Gastroesophageal sphincter (tissue), 4 donors: Measurements from ENCODE around the gene NSD2. TPM values are rescaled to one million over a fixed set of nuclear protein-coding genes. Genes with fewer than 3 reads are reported as not detected.
"Not testable (repeated sequence)": the region's sequence is repeated elsewhere in the genome, so short reads cannot be mapped to it uniquely, and the experiment has no call there.

Source experiments
- ATAC-seq: fragments of 150-250 bp; one replicate; pipeline ENCODE4 v1.9.1; 2016; ENCODE audit warnings: mild to moderate bottlenecking, moderate library complexity
- H3K27ac ChIP-seq, 4 donors: fragments of 200-600 bp; sonication (generic) in 3 of 4; 1 replicate in 3 of 4; 2 replicates in 1 of 4; pipeline ENCODE4 v1.5.1; 2016 to 2019
- H3K27me3 ChIP-seq: fragments of 200-600 bp; sonication (generic); one replicate; pipeline ENCODE4 v1.5.1; 2019
- H3K36me3 ChIP-seq, 2 donors: fragments of 200-600 bp; sonication (generic); one replicate each; pipeline ENCODE4 v1.5.1; 2019; ENCODE audit warnings: control low read depth in 1 of 2
- H3K4me1 ChIP-seq, 3 donors: fragments of 200-600 bp; sonication (generic); 1 replicate in 2 of 3; 2 replicates in 1 of 3; pipeline ENCODE4 v1.5.1; 2016 to 2019; ENCODE audit warnings: control low read depth in 2 of 3
- H3K4me3 ChIP-seq, 2 donors: fragments of 200-600 bp; sonication (generic); one replicate each; pipeline ENCODE4 v1.5.1; 2019; ENCODE audit warnings: mild to moderate bottlenecking in 1 of 2, moderate library complexity in 1 of 2
- H3K9me3 ChIP-seq, 3 donors: fragments of 200-600 bp; sonication (generic); one replicate each; pipeline ENCODE4 v1.5.1; 2017 to 2019; ENCODE audit warnings: control low read depth in 2 of 3
- CTCF ChIP-seq, 4 experiments: fragments of 200-600 bp in 2 of 4; fragments of 450-650 bp in 2 of 4; sonication (generic) in 1 of 4; IDR thresholded peaks; one replicate each; pipeline ENCODE4 v1.5.1; 2017 to 2019; ENCODE audit warnings: antibody characterized with exemption in 4 of 4, mild to moderate bottlenecking in 2 of 4, moderate library complexity in 2 of 4
- EP300 ChIP-seq: sonication (generic); formaldehyde crosslinking; IDR thresholded peaks from one replicate; pipeline ENCODE4 v1.6.1; 2017; ENCODE audit warnings: antibody characterized with exemption, mild to moderate bottlenecking
- POLR2A ChIP-seq, 2 donors: fragments of 450-650 bp; IDR thresholded peaks; one replicate each; pipeline ENCODE4 v1.6.1; 2017; ENCODE audit warnings: antibody characterized with exemption in 2 of 2, mild to moderate bottlenecking in 2 of 2, moderate library complexity in 1 of 2
- POLR2AphosphoS5 ChIP-seq: sonication (generic); formaldehyde crosslinking; IDR thresholded peaks from one replicate; pipeline ENCODE4 v1.6.1; 2017; ENCODE audit warnings: antibody characterized with exemption
- whole genome bisulfite sequencing, 2 donors: methylation state at CpG; one replicate each; pipeline ENCODE4 v1.1.5; 2018; ENCODE audit warnings: low coverage in 1 of 2; 5-methylcytosine and 5-hydroxymethylcytosine counted together
- total RNA-seq, 4 donors: library from RNA; depleted of rRNA; stranded (reverse); fragments of >200 nt; gene quantifications; one replicate each; pipeline ENCODE4 v1.1.0, GENCODE V29; 2016

NSD2 gene
- total RNA-seq, 4 donors from 2014 or later = 37.8 to 47.3 (median 39.4) TPM

GRCh38 chr4:2011583-2011982 is 140.4 kb downstream of the NSD2 start:
- ATAC-seq = no peak
- H3K9me3 ChIP-seq = no peaks in the 10 kb centered on the region
- WGBS, 2 donors = 95% methylated on average over 1 of the region's 3 CpGs; no CpG with 5 or more reads in 1 of the 2 donors
- no peak overlapping the region for H3K4me3 ChIP-seq
- H3K27ac ChIP-seq = no peak overlapping the region
- H3K4me1 ChIP-seq = peaks cover 0 to 28% (median 10%) of the 10 kb centered on the region in 3 donors
- H3K36me3 ChIP-seq = no peaks in the 10 kb centered on the region
- no peaks in the 10 kb centered on the region for H3K27me3 ChIP-seq
- no peak for TF ChIP-seq POLR2A (IDR thresholded peaks at IDR 0.05)
- no peak for TF ChIP-seq EP300
- TF ChIP-seq POLR2AphosphoS5 = no peak
- no peak for TF ChIP-seq CTCF (IDR thresholded peaks at IDR 0.05)

GRCh38 chr4:2015008-2015407 is 143.8 kb downstream of the NSD2 start:
- peaks cover 10% of the 10 kb centered on the region for H3K27me3 ChIP-seq
- H3K36me3 ChIP-seq = no peaks in the 10 kb centered on the region
- TF ChIP-seq POLR2AphosphoS5 (no peak), CTCF (IDR thresholded peaks at IDR 0.05) (no peak), EP300 (no peak), POLR2A (IDR thresholded peaks at IDR 0.05) (no peak)
- WGBS, 2 donors = 53 to 60% methylated on average over 1 to 4 of the region's 4 CpGs
- no peak for ATAC-seq
- H3K4me1 ChIP-seq = peaks cover 0 to 5% (median 3%) of the 10 kb centered on the region in 3 donors
- no peak overlapping the region for H3K4me3 ChIP-seq
- no peaks in the 10 kb centered on the region for H3K9me3 ChIP-seq
- H3K27ac ChIP-seq = no peak overlapping the region

- not testable (repeated sequence) for H3K4me3 ChIP-seq, ATAC-seq, H3K4me1 ChIP-seq, H3K9me3 ChIP-seq, H3K36me3 ChIP-seq, H3K27ac ChIP-seq
- WGBS, 2 donors = 18 to 31% methylated on average over 5 to 9 of the region's 15 CpGs
- peaks cover 50% of the 10 kb centered on the region for H3K27me3 ChIP-seq
Measured at GRCh38 chr4:2021358-2022018, 150.3 kb downstream of the NSD2 start.

GRCh38 chr4:2024683-2025082 is 153.5 kb downstream of the NSD2 start:
- H3K4me3 ChIP-seq = no peak overlapping the region
- no peaks in the 10 kb centered on the region for H3K36me3 ChIP-seq
- no peaks in the 10 kb centered on the region for H3K9me3 ChIP-seq
- TF ChIP-seq POLR2AphosphoS5 (no peak), EP300 (no peak), CTCF (IDR thresholded peaks at IDR 0.05) (no peak)
- peaks cover 40% of the 10 kb centered on the region for H3K27me3 ChIP-seq
- H3K4me1 ChIP-seq = no peaks in the 10 kb centered on the region
- no peak overlapping the region for H3K27ac ChIP-seq
- no peak for ATAC-seq

- Histone ChIP-seq H3K27me3 (peaks cover 37% of the 10 kb centered on the region), H3K4me3 (no peak overlapping the region), H3K4me1 (no peaks in the 10 kb centered on the region), H3K9me3 (no peaks in the 10 kb centered on the region), H3K27ac (no peak overlapping the region), H3K36me3 (no peaks in the 10 kb centered on the region)
- TF ChIP-seq EP300 (no peak), POLR2A (IDR thresholded peaks at IDR 0.05) (no peak), CTCF (IDR thresholded peaks at IDR 0.05) (no peak), POLR2AphosphoS5 (no peak)
- ATAC-seq = no peak
Measured at GRCh38 chr4:2025817-2026216, 154.6 kb downstream of the NSD2 start.

- 87 to 89% methylated on average over 2 to 4 of the region's 4 CpGs for WGBS, 2 donors
- not testable (repeated sequence) for ATAC-seq, H3K36me3 ChIP-seq
Measured at GRCh38 chr4:2027120-2027519, 155.9 kb downstream of the NSD2 start.

GRCh38 chr4:2031161-2031560 is 160.0 kb downstream of the NSD2 start:
- not testable (repeated sequence) for H3K4me3 ChIP-seq, H3K4me1 ChIP-seq, ATAC-seq, H3K36me3 ChIP-seq, H3K9me3 ChIP-seq, H3K27ac ChIP-seq
- H3K27me3 ChIP-seq = peaks cover 22% of the 10 kb centered on the region

More at GRCh38 chr4:2027120-2027519, 155.9 kb downstream of the NSD2 start:
- H3K9me3 ChIP-seq, H3K4me3 ChIP-seq, H3K27ac ChIP-seq, H3K4me1 ChIP-seq: not testable (repeated sequence)
- H3K27me3 ChIP-seq = peaks cover 24% of the 10 kb centered on the region
